Prostate gland (tissue), 2 donors: ENCODE measurements around the gene EFNA2.

Experiments
- CTCF ChIP-seq, 4 experiments: fragments of 200-600 bp in 2 of 4; fragments of 450-650 bp in 2 of 4; sonication (generic) in 2 of 4; IDR thresholded peaks; 1 replicate in 3 of 4; 2 replicates in 1 of 4; pipeline ENCODE4 v1.5.1; 2016 to 2019; ENCODE audit warnings: antibody characterized with exemption in 4 of 4, mild to moderate bottlenecking in 2 of 4, moderate library complexity in 2 of 4
- POLR2A ChIP-seq: fragments of 450-650 bp; IDR thresholded peaks from one replicate; pipeline ENCODE4 v1.6.1; 2016; ENCODE audit warnings: antibody characterized with exemption, mild to moderate bottlenecking
- POLR2AphosphoS5 ChIP-seq: sonication (generic); formaldehyde crosslinking; IDR thresholded peaks from one replicate; pipeline ENCODE4 v1.6.1; 2017; ENCODE audit warnings: antibody characterized with exemption

- TF ChIP-seq POLR2A (no peak), CTCF (IDR thresholded peaks at IDR 0.05) (no peak), POLR2AphosphoS5 (no peak)
These were observed 27.4 kb downstream of the EFNA2 start for GRCh38 chr19:1312767-1313694.
